ENCODE results near the gene C1orf226. TPM values are rescaled to one million over a fixed set of nuclear protein-coding genes. Genes with fewer than 3 reads are reported as not detected.

The C1orf226 gene
- total and polyA plus RNA-seq, 10 of the 15 experiments (the other 5 are each of a cell fraction or from before 2014, with no cell fraction given), result not detected

DNA sequence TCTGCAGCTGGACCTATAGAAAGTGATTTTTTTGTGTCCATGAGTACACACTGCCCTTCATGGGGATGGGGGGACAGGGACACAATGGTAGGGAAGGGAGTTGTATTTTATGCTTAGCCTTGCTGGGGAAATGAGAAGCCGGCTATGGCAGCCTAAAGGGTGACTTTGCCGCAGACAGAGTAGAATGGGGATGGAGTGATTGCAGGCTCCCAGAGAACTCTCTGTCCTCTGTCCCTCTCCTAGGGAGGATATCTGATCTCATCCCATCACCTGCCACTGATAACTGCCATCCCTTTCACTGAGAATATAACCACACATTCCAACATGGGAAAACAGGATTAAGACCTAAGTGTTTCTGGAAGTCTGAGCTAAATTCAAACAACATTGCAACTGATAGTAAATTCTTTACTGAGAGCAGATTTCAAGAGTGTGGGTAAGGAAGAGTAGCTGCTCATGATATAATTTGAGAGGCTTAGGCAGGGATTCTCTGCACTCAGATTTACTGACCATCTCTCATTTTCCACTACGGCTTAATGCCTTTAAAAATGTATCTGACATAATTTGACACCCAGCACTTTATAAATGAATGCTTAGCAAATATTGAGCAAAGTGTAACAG, 16.5 kb downstream of the C1orf226 start:
- H4K20me1 ChIP-seq (ENCODE audit: control insufficient read depth, insufficient read depth), result no peaks in the 10 kb centered on the region
- no peak overlapping the region for H3K4me2 ChIP-seq (ENCODE audit: control insufficient read depth, insufficient read depth)
- ChIA-PET RAD21 (ENCODE audit: unreplicated experiment) (no interaction called here), SMC1A (ENCODE audit: uncharacterized antibody, unreplicated experiment) (interaction anchor here (1.6 kb wide), 1 partner anchor 9 kb away, joined by 3 read pairs; no protein-coding TSS in a partner anchor), POLR2A (interaction anchor here (1.1 kb wide), 1 partner anchor 56 kb away, joined by 3 read pairs; no protein-coding TSS in a partner anchor), CTCF (interaction anchor here (3.1 kb wide), 1 partner anchor 40 kb away, joined by 11 read pairs; no protein-coding TSS in a partner anchor)
- no peaks in the 10 kb centered on the region for H3K79me2 ChIP-seq (ENCODE audit: control insufficient read depth, insufficient read depth, low read length)
- no peak overlapping the region for H3K27ac ChIP-seq (ENCODE audit: control insufficient read depth, insufficient read depth)
- no peak overlapping the region for H3K9ac ChIP-seq (ENCODE audit: control insufficient read depth, insufficient read depth, low read length)
- H3K4me3 ChIP-seq, result no peak overlapping the region
- peaks cover 0 to 5% of the 10 kb centered on the region in 2 experiments; a peak in 3 of 4 replicates for H3K27me3 ChIP-seq (replicated peaks in 1 of 2; ENCODE audit: control insufficient read depth in 2 of 2, insufficient read depth in 2 of 2, low read length in 1 of 2)
- WGBS (ENCODE audit: insufficient coverage, insufficient replicate concordance, low lambda C conversion rate, missing lambda C conversion rate), result 56% methylated on average over 3 of the region's 3 CpGs
- no peaks in the 10 kb centered on the region for H3K36me3 ChIP-seq (ENCODE audit: control insufficient read depth in 2 of 2, insufficient read depth in 2 of 2, low read length in 1 of 2)
- BruUV-seq (replicated peaks), result no TSS peak
- no peak for DNase-seq (ENCODE audit: low read depth, low spot score)
- ATAC-seq, result no peak
- FAIRE-seq, result no peak
- in situ Hi-C loops (cut with MboI) (no loop called here), intact Hi-C loops (cut with micrococcal nuclease; ENCODE audit: unreplicated experiment) (no loop called here)
- H3K9me3 ChIP-seq (replicated peaks; ENCODE audit: control insufficient read depth, insufficient read depth, low read length), result no peaks in the 10 kb centered on the region
- no peaks in the 10 kb centered on the region for H3K4me1 ChIP-seq (ENCODE audit: control insufficient read depth, insufficient read depth, low read length)
- no peak overlapping the region for H2AFZ ChIP-seq (ENCODE audit: control insufficient read depth, low read depth, low read length)
- TF ChIP-seq NFYA (IDR thresholded peaks at IDR 0.05; ENCODE audit: borderline replicate concordance, low read depth, low read length) (no peak), USF2 (IDR thresholded peaks at IDR 0.05; ENCODE audit: borderline replicate concordance, low read depth, low read length) (no peak), RAD21 (IDR thresholded peaks at IDR 0.05; ENCODE audit: insufficient read depth, low read depth, low read length) (no peak), SUZ12 (IDR thresholded peaks at IDR 0.05; ENCODE audit: unreplicated experiment) (no peak), SP1 (IDR thresholded peaks at IDR 0.05; ENCODE audit: low read depth, low read length) (no peak), ASH2L (IDR thresholded peaks at IDR 0.05; ENCODE audit: borderline replicate concordance, low read depth) (no peak), RFX5 (IDR thresholded peaks at IDR 0.05; ENCODE audit: low read depth, low read length) (no peak), TARDBP (IDR thresholded peaks at IDR 0.05; ENCODE audit: borderline replicate concordance) (no peak), ELK1 (IDR thresholded peaks at IDR 0.05; ENCODE audit: low read depth, low read length) (no peak), PAX8 (IDR thresholded peaks at IDR 0.05) (no peak), SPI1 (IDR thresholded peaks at IDR 0.05; ENCODE audit: borderline replicate concordance, insufficient read depth, low read depth, low read length) (no peak), RELB (IDR thresholded peaks at IDR 0.05; ENCODE audit: low read depth) (no peak)
- TF ChIP-seq, protein P1, sequence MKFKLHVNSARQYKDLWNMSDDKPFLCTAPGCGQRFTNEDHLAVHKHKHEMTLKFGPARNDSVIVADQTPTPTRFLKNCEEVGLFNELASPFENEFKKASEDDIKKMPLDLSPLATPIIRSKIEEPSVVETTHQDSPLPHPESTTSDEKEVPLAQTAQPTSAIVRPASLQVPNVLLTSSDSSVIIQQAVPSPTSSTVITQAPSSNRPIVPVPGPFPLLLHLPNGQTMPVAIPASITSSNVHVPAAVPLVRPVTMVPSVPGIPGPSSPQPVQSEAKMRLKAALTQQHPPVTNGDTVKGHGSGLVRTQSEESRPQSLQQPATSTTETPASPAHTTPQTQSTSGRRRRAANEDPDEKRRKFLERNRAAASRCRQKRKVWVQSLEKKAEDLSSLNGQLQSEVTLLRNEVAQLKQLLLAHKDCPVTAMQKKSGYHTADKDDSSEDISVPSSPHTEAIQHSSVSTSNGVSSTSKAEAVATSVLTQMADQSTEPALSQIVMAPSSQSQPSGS (IDR thresholded peaks at IDR 0.05; ENCODE audit: low read length), result no peak
- TF ChIP-seq, protein P2, sequence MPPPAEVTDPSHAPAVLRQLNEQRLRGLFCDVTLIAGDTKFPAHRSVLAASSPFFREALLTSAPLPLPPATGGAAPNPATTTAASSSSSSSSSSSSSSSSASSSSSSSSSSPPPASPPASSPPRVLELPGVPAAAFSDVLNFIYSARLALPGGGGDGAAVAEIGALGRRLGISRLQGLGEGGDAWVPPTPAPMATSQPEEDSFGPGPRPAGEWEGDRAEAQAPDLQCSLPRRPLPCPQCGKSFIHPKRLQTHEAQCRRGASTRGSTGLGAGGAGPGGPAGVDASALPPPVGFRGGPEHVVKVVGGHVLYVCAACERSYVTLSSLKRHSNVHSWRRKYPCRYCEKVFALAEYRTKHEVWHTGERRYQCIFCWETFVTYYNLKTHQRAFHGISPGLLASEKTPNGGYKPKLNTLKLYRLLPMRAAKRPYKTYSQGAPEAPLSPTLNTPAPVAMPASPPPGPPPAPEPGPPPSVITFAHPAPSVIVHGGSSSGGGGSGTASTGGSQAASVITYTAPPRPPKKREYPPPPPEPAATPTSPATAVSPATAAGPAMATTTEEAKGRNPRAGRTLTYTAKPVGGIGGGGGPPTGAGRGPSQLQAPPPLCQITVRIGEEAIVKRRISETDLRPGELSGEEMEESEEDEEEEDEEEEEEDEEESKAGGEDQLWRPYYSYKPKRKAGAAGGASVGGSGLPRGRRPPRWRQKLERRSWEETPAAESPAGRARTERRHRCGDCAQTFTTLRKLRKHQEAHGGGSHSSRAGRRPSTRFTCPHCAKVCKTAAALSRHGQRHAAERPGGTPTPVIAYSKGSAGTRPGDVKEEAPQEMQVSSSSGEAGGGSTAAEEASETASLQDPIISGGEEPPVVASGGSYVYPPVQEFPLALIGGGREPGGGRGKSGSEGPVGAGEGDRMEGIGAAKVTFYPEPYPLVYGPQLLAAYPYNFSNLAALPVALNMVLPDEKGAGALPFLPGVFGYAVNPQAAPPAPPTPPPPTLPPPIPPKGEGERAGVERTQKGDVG (CRISPR knock-in tag; IDR thresholded peaks at IDR 0.05), result no peak
